Testis (tissue), 3 donors: Measurements from ENCODE around the gene GRM7. TPM values are rescaled to one million over a fixed set of nuclear protein-coding genes. Genes with fewer than 3 reads are reported as not detected.

Experiments
- DNase-seq: peaks from one replicate; pipeline ENCODE4 v3.0.0-alpha.2; 2019
- H3K27ac ChIP-seq, 2 donors: fragments of 200-600 bp; sonication (generic); one replicate each; pipeline ENCODE4 v1.5.1; 2019
- H3K27me3 ChIP-seq: fragments of 200-600 bp; sonication (generic); one replicate; pipeline ENCODE4 v1.5.1; 2019
- H3K36me3 ChIP-seq: fragments of 200-600 bp; sonication (generic); one replicate; pipeline ENCODE4 v1.5.1; 2017; ENCODE audit warnings: low read depth; ENCODE audit errors: missing control alignments
- H3K4me1 ChIP-seq: fragments of 200-600 bp; sonication (generic); one replicate; pipeline ENCODE4 v1.5.1; 2019
- H3K4me3 ChIP-seq, 2 donors: fragments of 200-600 bp; sonication (generic); one replicate each; pipeline ENCODE4 v1.5.1; 2017 to 2019
- H3K9me3 ChIP-seq: fragments of 200-600 bp; sonication (generic); one replicate; pipeline ENCODE4 v1.5.1; 2017
- CTCF ChIP-seq, 3 experiments: fragments of 450-650 bp in 2 of 3; fragments of 200-600 bp in 1 of 3; sonication (generic) in 1 of 3; IDR thresholded peaks; one replicate each; pipeline ENCODE4 v1.5.1; 2016 to 2019; ENCODE audit warnings: antibody characterized with exemption in 3 of 3, mild to moderate bottlenecking in 2 of 3, moderate library complexity in 1 of 3
- POLR2A ChIP-seq: fragments of 450-650 bp; IDR thresholded peaks from one replicate; pipeline ENCODE4 v1.6.1; 2017; ENCODE audit warnings: antibody characterized with exemption, mild to moderate bottlenecking, moderate library complexity
- WGBS, 2 donors: methylation state at CpG; one replicate each; pipeline ENCODE4 v1.1.5; 2018; 5-methylcytosine and 5-hydroxymethylcytosine counted together
- intact Hi-C: fragments of 100-400 bp; cut with DNase I; formaldehyde crosslinking; loops from one replicate; pipeline ENCODE4 v1.15.1; 2023; ENCODE audit warnings: low total_unique reads
- polyA plus RNA-seq: library from polyadenylated mRNA; stranded (reverse); fragments of 350-450 nt; fragmentation: Illumina TruSeq; extraction: RNeasy Lipid Tissue Mini Kit (QIAGEN cat#74804); gene quantifications from one replicate; pipeline ENCODE4 v1.2.3, GENCODE V29; 2014; ENCODE audit warnings: low read depth, low replicate concordance; ENCODE audit not compliant: insufficient read depth
- total RNA-seq, 2 donors: library from RNA; depleted of rRNA; stranded (reverse); fragments of >200 nt; gene quantifications; one replicate each; pipeline ENCODE4 v1.2.3, GENCODE V29; 2016

The GRM7 gene
- total and polyA plus RNA-seq, 3 donors from 2014 or later = 2.0 to 3.2 (median 2.7) TPM

GRCh38 chr3:7745711-7746110 lies 884.8 kb downstream of the GRM7 start:
- DNase-seq = no peak
- no peaks in the 10 kb centered on the region for H3K27me3 ChIP-seq
- no peak overlapping the region for H3K27ac ChIP-seq
- no peaks in the 10 kb centered on the region for H3K9me3 ChIP-seq
- H3K4me1 ChIP-seq = no peaks in the 10 kb centered on the region
- intact Hi-C loops = no loop called here
- no peaks in the 10 kb centered on the region for H3K36me3 ChIP-seq
- 61 to 70% methylated on average over 1 of the region's 1 CpG for WGBS, 2 donors
- no peak for TF ChIP-seq CTCF (IDR thresholded peaks at IDR 0.05)
- TF ChIP-seq POLR2A = no peak
- H3K4me3 ChIP-seq = no peak overlapping the region

GRCh38 chr3:7749931-7750695 lies 889.2 kb downstream of the GRM7 start:
- 76 to 89% methylated on average over 4 of the region's 4 CpGs for WGBS, 2 donors

GRCh38 chr3:7752005-7752404 lies 891.1 kb downstream of the GRM7 start:
- intact Hi-C loops = no loop called here
- Histone ChIP-seq H3K27me3 (no peaks in the 10 kb centered on the region), H3K4me1 (no peaks in the 10 kb centered on the region), H3K4me3 (no peak overlapping the region), H3K27ac (no peak overlapping the region), H3K36me3 (no peaks in the 10 kb centered on the region), H3K9me3 (no peaks in the 10 kb centered on the region)
- TF ChIP-seq POLR2A (no peak), CTCF (IDR thresholded peaks at IDR 0.05) (no peak)
- DNase-seq = no peak
- WGBS, 2 donors = 91 to 93% methylated on average over 1 of the region's 1 CpG

More at GRCh38 chr3:7749931-7750695, 889.2 kb downstream of the GRM7 start:
- no peak for DNase-seq
- H3K27ac ChIP-seq = no peak overlapping the region
- no peaks in the 10 kb centered on the region for H3K36me3 ChIP-seq
- TF ChIP-seq CTCF (IDR thresholded peaks at IDR 0.05) (no peak), POLR2A (no peak)
- H3K27me3 ChIP-seq = no peaks in the 10 kb centered on the region
- no peak overlapping the region for H3K4me3 ChIP-seq
- no peaks in the 10 kb centered on the region for H3K4me1 ChIP-seq
- intact Hi-C loops = no loop called here
- no peaks in the 10 kb centered on the region for H3K9me3 ChIP-seq

GRCh38 chr3:7754653-7755441 lies 893.9 kb downstream of the GRM7 start:
- intact Hi-C loops = no loop called here
- Histone ChIP-seq H3K9me3 (no peaks in the 10 kb centered on the region), H3K36me3 (no peaks in the 10 kb centered on the region), H3K4me3 (no peak overlapping the region), H3K4me1 (no peaks in the 10 kb centered on the region), H3K27me3 (no peaks in the 10 kb centered on the region), H3K27ac (no peak overlapping the region)
- no peak for DNase-seq
- WGBS, 2 donors = 74 to 82% methylated on average over 4 of the region's 4 CpGs
- TF ChIP-seq POLR2A = no peak
- TF ChIP-seq CTCF (IDR thresholded peaks at IDR 0.05) = no peak
